HUES64 (cell line): ENCODE data around the gene TPRX1. TPM values are rescaled to one million over a fixed set of nuclear protein-coding genes. Genes with fewer than 3 reads are reported as not detected.
"Not testable (repeated sequence)": the region's sequence is repeated elsewhere in the genome, so short reads cannot be mapped to it uniquely, and the experiment has no call there.

Experiments used
- H3K27ac ChIP-seq: 2 replicates; pipeline ENCODE4 v1.7.0; 2013; ENCODE audit warnings: low read depth, low read length, inconsistent platforms
- H3K27me3 ChIP-seq: 2 replicates; pipeline ENCODE4 v1.6.1; 2013; ENCODE audit warnings: mild to moderate bottlenecking, low read length; ENCODE audit not compliant: insufficient read depth
- H3K36me3 ChIP-seq: 2 replicates; pipeline ENCODE4 v1.6.1; 2013; ENCODE audit warnings: mild to moderate bottlenecking, low read length; ENCODE audit not compliant: insufficient read depth
- H3K4me1 ChIP-seq: 2 replicates; pipeline ENCODE4 v1.6.1; 2013; ENCODE audit warnings: mild to moderate bottlenecking, low read length, moderate library complexity; ENCODE audit not compliant: insufficient read depth
- H3K4me3 ChIP-seq: 2 replicates; pipeline ENCODE4 v1.5.1; 2013; ENCODE audit warnings: mild to moderate bottlenecking, low read length, moderate library complexity
- H3K9ac ChIP-seq: 2 replicates; pipeline ENCODE4 v1.6.1; 2013; ENCODE audit warnings: mild to moderate bottlenecking, low read depth, low read length
- H3K9me3 ChIP-seq: 2 replicates; pipeline ENCODE4 v1.6.1; 2013; ENCODE audit warnings: low read depth, low read length; ENCODE audit not compliant: insufficient read depth
- WGBS: fragments of 150-250, 120-280 bp; methylation state at CpG from one replicate; pipeline ENCODE4 v1.1.7; 2013; ENCODE audit warnings: missing lambda C conversion rate; 5-methylcytosine and 5-hydroxymethylcytosine counted together
- polyA plus RNA-seq, 2 experiments: library from polyadenylated mRNA; stranded (reverse); fragments of 50-300 nt; gene quantifications; one replicate each; pipeline ENCODE4 v1.2.3, GENCODE V29; 2013

Gene TPRX1
- polyA plus RNA-seq (2013, experiment 1 of 2), result not detected
- polyA plus RNA-seq (2013, experiment 2 of 2), result not detected

GRCh38 chr19:47804451-47804850, at the start of gene TPRX1:
Gene TPRX1, minus strand, starts transcription at chr19:47804551. Its CDS starts 12 bp downstream, at chr19:47804539.
- not testable (repeated sequence) for H3K9me3 ChIP-seq, H3K4me3 ChIP-seq, H3K27me3 ChIP-seq, H3K36me3 ChIP-seq, H3K27ac ChIP-seq, H3K4me1 ChIP-seq, H3K9ac ChIP-seq
- 84% methylated on average over 5 of the region's 5 CpGs for WGBS

- 82% methylated on average over 5 of the region's 5 CpGs for WGBS
- H3K27me3 ChIP-seq, result no peaks in the 10 kb centered on the region
Measured at GRCh38 chr19:47853003-47853402, 48.7 kb upstream of the TPRX1 start.

GRCh38 chr19:47848823-47849473, 44.6 kb upstream of the TPRX1 start:
- H3K27ac ChIP-seq, result peak overlapping the region; percentile 96
- H3K4me1 ChIP-seq, result peaks cover 12% of the 10 kb centered on the region
- H3K36me3 ChIP-seq, result no peaks in the 10 kb centered on the region
- H3K9me3 ChIP-seq, result no peaks in the 10 kb centered on the region
- H3K27me3 ChIP-seq, result no peaks in the 10 kb centered on the region
- peak overlapping the region; percentile 74 for H3K9ac ChIP-seq
- WGBS, result 3% methylated on average over 20 of the region's 22 CpGs
- H3K4me3 ChIP-seq, result peak overlapping the region; percentile 56

More at GRCh38 chr19:47853003-47853402, 48.7 kb upstream of the TPRX1 start:
- no peak overlapping the region for H3K9ac ChIP-seq
- H3K4me1 ChIP-seq, result peaks cover 12% of the 10 kb centered on the region
- H3K36me3 ChIP-seq, result no peaks in the 10 kb centered on the region
- no peaks in the 10 kb centered on the region for H3K9me3 ChIP-seq
- no peak overlapping the region for H3K27ac ChIP-seq
- H3K4me3 ChIP-seq, result no peak overlapping the region

DNA sequence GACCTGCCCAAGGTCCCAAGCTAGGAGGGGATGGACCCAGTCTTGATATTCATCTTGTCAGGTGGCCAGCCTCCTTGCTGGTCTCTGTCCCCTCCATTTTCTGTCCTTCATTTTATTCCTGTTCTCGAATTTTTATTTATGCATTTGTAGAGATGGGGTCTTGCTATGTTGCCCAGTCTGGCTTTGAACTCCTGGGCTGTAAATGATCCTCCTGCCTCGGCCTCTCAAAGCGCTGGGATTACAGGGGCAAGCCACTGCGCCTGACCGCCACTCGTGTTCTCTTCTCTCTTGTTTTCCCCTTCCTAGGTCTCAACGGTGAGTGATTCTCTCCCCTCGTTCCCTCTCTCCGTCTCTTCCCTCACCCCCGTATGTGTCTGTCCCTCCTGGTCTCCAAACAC, 44.1 kb upstream of the TPRX1 start:
- Histone ChIP-seq H3K9me3 (no peaks in the 10 kb centered on the region), H3K27ac (peak overlapping the region; percentile 96), H3K4me3 (peak overlapping the region; percentile 56), H3K4me1 (peaks cover 12% of the 10 kb centered on the region), H3K36me3 (no peaks in the 10 kb centered on the region), H3K27me3 (no peaks in the 10 kb centered on the region), H3K9ac (peak overlapping the region; percentile 74)
- WGBS, result 61% methylated on average over 10 of the region's 10 CpGs

GRCh38 chr19:47842941-47843340, 38.6 kb upstream of the TPRX1 start:
- Histone ChIP-seq H3K9me3 (no peaks in the 10 kb centered on the region), H3K27ac (no peak overlapping the region), H3K4me1 (0 out of 2 replicates have a peak, but pooled peaks cover 3% of the 10 kb centered on the region), H3K9ac (no peak overlapping the region), H3K27me3 (no peaks in the 10 kb centered on the region), H3K4me3 (no peak overlapping the region), H3K36me3 (no peaks in the 10 kb centered on the region)
- 82% methylated on average over 5 of the region's 5 CpGs for WGBS

- Histone ChIP-seq H3K9ac (no peak overlapping the region), H3K36me3 (no peaks in the 10 kb centered on the region), H3K4me3 (no peak overlapping the region), H3K4me1 (0 out of 2 replicates have a peak, but pooled peaks cover 3% of the 10 kb centered on the region), H3K9me3 (no peaks in the 10 kb centered on the region), H3K27ac (no peak overlapping the region), H3K27me3 (no peaks in the 10 kb centered on the region)
- 24% methylated on average over 10 of the region's 10 CpGs for WGBS
Measured at GRCh38 chr19:47839913-47840312, 35.6 kb upstream of the TPRX1 start.

- H3K4me1 ChIP-seq, result 0 out of 2 replicates have a peak, but pooled peaks cover 3% of the 10 kb centered on the region
Measured at GRCh38 chr19:47839411-47839810, 35.1 kb upstream of the TPRX1 start.

DNA sequence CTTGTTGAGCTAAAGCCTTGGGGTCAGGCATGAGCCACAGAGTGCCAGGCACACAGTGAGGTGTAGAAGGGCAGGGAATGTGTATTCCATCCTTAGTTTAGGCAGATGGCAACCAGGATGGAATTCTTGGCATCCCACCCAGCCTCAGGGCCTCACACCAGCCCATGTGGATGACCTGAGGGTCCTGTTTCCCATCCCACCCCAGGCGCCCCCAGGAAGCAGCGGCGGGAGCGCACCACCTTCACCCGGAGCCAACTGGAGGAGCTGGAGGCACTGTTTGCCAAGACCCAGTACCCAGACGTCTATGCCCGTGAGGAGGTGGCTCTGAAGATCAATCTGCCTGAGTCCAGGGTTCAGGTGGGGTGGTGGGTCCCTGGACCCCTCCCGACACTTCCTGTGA, 31.7 kb upstream of the TPRX1 start:
- Histone ChIP-seq H3K36me3 (no peaks in the 10 kb centered on the region), H3K9me3 (no peaks in the 10 kb centered on the region), H3K4me3 (no peak overlapping the region), H3K9ac (no peak overlapping the region), H3K27me3 (no peaks in the 10 kb centered on the region), H3K27ac (no peak overlapping the region), H3K4me1 (0 out of 2 replicates have a peak, but pooled peaks cover 3% of the 10 kb centered on the region)
- WGBS, result 89% methylated on average over 8 of the region's 8 CpGs

More at GRCh38 chr19:47839411-47839810, 35.1 kb upstream of the TPRX1 start:
- no peak overlapping the region for H3K27ac ChIP-seq
- no peaks in the 10 kb centered on the region for H3K9me3 ChIP-seq
- no peaks in the 10 kb centered on the region for H3K36me3 ChIP-seq
- H3K9ac ChIP-seq, result no peak overlapping the region
- no peaks in the 10 kb centered on the region for H3K27me3 ChIP-seq
- no peak overlapping the region for H3K4me3 ChIP-seq
- WGBS, result 84% methylated on average over 16 of the region's 16 CpGs

DNA sequence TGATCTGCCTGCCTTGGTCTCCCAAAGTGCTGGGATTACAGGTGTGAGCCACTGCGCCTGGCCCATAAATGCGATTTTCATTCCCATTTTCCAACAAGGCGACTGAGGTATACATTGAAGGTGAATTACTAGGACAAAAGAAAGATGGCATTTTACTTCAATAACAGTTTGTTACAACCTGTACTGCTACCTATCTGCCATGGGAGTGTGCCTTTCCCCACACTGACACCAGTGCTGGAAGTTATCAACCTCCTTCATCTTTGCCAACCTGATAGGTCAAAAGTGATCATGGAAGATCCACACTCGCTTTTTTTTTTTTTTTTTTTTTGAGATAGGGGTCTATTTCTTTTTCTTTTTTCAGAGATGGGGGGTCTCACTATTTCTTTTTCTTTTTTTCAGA, 28.4 kb upstream of the TPRX1 start:
- Histone ChIP-seq H3K36me3 (no peaks in the 10 kb centered on the region), H3K27ac (no peak overlapping the region), H3K9me3 (no peaks in the 10 kb centered on the region), H3K9ac (no peak overlapping the region), H3K4me3 (no peak overlapping the region), H3K27me3 (no peaks in the 10 kb centered on the region), H3K4me1 (peaks cover 9% of the 10 kb centered on the region; the same call in 1 of the 2 replicates)
- 97% methylated on average over 2 of the region's 4 CpGs for WGBS

- Histone ChIP-seq H3K4me3 (no peak overlapping the region), H3K36me3 (no peaks in the 10 kb centered on the region), H3K9me3 (no peaks in the 10 kb centered on the region), H3K27ac (no peak overlapping the region), H3K9ac (no peak overlapping the region), H3K4me1 (peaks cover 15% of the 10 kb centered on the region; the same call in 1 of the 2 replicates), H3K27me3 (no peaks in the 10 kb centered on the region)
- WGBS, result 92% methylated on average over 6 of the region's 6 CpGs
Measured at GRCh38 chr19:47826800-47827199, 22.4 kb upstream of the TPRX1 start.

DNA sequence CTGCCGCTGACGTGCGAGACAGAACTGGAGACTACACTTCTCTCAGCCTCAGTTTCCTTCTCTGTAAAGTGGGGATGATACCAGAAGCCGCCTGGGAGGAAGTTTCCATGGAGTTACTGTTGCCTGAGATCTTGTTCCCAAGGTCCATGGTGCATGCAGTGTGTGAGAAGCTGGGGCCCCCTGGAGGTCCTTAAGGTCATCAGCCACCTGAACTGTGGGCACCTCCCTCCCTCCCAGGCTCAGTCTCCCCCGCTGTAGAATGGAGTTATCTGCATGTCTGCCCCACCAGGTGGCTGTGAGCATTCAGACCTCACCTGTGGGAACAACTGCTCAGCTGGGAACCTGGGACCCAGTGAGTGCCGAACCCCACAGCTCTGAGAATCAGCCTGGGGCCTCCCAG, 20.0 kb upstream of the TPRX1 start:
- H3K9me3 ChIP-seq, result no peaks in the 10 kb centered on the region
- H3K4me1 ChIP-seq, result peaks cover 33% of the 10 kb centered on the region
- H3K27me3 ChIP-seq, result no peaks in the 10 kb centered on the region
- no peak overlapping the region for H3K9ac ChIP-seq
- H3K4me3 ChIP-seq, result no peak overlapping the region
- no peak overlapping the region for H3K27ac ChIP-seq
- no peaks in the 10 kb centered on the region for H3K36me3 ChIP-seq
- WGBS, result 78% methylated on average over 6 of the region's 6 CpGs
